Activated CD4-positive, alpha-beta T cell treated with anti-CD3 and anti-CD28 coated beads for 36 hours (primary cell): ENCODE data around the gene CLEC14A. TPM values are rescaled to one million over a fixed set of nuclear protein-coding genes. Genes with fewer than 3 reads are reported as not detected.

Experiments
- total RNA-seq, 2 experiments: library from RNA; stranded (reverse); gene quantifications; one replicate each; pipeline ENCODE4 v1.2.3, GENCODE V29; 2021

The CLEC14A gene
- total RNA-seq, 2 experiments from 2014 or later = not detected

Other genes with a start within 250 kb of the CLEC14A start
- not detected for gene SSTR1, start 48.2 kb downstream of the CLEC14A start, total RNA-seq